Superior temporal gyrus (tissue), 1 donor: ENCODE results near the gene PODXL.

ENCODE experiments used
- DNase-seq: peaks from one replicate; pipeline ENCODE4 v3.0.0-alpha.2; 2016; ENCODE audit errors: extremely low spot score

Gene PODXL

GRCh38 chr7:131556053-131556908, at the start of gene PODXL:
PODXL (minus strand) TSS chr7:131556628; CDS start chr7:131556359, 269 bp downstream.
- peak; percentile 35 for DNase-seq

DNA sequence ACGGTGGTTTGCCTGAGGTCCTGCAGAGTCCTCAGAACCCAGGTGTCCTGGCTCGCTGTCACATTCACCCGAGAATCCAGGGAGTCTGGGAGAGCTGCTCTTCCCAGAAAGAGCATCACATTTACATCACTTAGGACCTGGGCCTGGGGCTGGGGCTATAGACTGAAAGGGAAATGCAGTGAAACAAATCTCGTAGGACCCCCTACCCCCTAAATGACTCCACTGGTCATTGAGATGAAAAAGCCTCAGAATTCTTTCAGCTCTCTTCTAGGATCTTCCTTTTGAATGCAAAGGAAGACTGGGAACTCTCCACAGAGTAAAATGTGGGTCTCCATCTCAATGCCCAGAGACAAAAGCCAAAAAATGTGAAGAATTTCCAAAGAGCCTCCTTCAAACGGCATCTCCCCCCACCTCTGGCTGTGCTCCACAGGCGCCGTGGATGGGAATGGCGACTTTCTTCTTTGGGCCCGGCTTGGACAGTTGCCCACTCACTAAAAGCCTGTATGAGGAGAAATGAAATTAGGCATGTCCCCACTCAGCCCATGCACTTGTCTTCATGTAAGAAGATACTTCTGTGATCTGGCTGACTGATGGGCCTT, 49.0 kb upstream of the PODXL start:
- no peak for DNase-seq

GRCh38 chr7:131604841-131605279, 48.4 kb upstream of the PODXL start:
- DNase-seq = no peak

GRCh38 chr7:131603932-131604331, 47.5 kb upstream of the PODXL start:
- DNase-seq = no peak

- no peak for DNase-seq
Observed at GRCh38 chr7:131602994-131603372, 46.6 kb upstream of the PODXL start.

GRCh38 chr7:131602304-131602993, 46.0 kb upstream of the PODXL start:
- no peak for DNase-seq

GRCh38 chr7:131600085-131600881, 43.9 kb upstream of the PODXL start:
- no peak for DNase-seq

- no peak for DNase-seq
Observed at GRCh38 chr7:131596785-131597184, 40.4 kb upstream of the PODXL start.

DNA sequence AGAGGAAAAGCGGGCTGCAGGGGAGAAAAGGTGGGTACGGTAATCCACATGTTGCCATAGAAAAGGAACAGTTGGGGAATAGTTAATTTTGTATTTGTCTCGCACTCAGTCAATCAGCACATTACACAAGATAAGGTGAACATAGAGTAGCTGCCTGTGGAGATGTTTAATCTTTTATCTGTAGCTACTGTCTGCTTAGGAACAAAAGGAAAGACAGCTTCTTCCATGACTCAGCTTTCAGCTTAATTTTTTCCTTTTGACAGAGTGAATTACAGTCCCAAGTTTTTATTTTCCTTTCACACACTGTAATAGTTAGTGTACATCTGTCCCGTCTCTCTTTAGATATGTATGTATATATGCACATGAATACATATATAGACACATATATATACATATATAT, 39.3 kb upstream of the PODXL start:
- DNase-seq = no peak

GRCh38 chr7:131591687-131592319, 35.4 kb upstream of the PODXL start:
- no peak for DNase-seq

GRCh38 chr7:131587315-131587923, 31.0 kb upstream of the PODXL start:
- no peak for DNase-seq

GRCh38 chr7:131586759-131587158, 30.3 kb upstream of the PODXL start:
- DNase-seq = no peak

- no peak for DNase-seq
Observed at GRCh38 chr7:131586259-131586658, 29.8 kb upstream of the PODXL start.

DNA sequence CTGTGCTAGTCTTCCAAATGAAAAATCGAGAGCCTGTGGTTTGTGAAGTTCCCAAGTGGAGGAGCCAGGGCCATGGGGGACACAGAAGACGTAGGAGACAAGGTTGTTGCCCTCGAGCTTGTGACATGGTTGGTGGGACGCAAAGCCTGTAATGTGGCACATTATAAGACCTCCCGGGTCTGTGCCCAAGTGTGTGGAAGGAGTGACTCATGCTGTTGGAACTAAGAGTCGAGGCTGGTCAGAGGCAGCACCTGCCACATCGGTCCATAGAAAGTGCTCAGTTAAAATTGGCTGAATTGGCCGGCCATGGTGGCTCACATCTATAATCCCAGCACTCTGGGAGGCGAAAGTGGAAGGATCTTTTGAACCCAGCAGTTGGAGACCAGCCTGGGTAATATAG, 27.0 kb upstream of the PODXL start:
- no peak for DNase-seq

- no peak for DNase-seq
Observed at GRCh38 chr7:131581241-131582051, 25.0 kb upstream of the PODXL start.

DNA sequence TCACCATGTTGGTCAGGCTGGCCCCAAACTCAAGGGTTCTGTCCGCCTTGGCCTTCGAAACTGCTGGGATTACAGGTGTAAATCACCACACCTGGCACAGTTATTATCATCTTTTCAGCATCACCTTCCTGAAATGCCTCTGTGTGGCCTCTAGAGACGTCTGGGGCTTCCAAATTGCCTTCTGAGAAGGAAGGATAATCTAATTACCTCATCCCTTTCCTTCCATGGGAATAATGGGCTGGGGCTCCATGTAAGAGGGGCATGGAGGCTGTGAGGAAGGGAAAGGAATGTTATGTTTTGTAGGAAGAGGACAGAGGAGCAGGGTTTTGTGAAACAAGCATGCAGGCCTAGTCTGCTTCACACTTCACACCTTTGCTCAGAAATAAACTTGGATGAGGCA, 22.2 kb upstream of the PODXL start:
- DNase-seq = no peak

- DNase-seq = no peak
Observed at GRCh38 chr7:131574741-131575140, 18.3 kb upstream of the PODXL start.

DNA sequence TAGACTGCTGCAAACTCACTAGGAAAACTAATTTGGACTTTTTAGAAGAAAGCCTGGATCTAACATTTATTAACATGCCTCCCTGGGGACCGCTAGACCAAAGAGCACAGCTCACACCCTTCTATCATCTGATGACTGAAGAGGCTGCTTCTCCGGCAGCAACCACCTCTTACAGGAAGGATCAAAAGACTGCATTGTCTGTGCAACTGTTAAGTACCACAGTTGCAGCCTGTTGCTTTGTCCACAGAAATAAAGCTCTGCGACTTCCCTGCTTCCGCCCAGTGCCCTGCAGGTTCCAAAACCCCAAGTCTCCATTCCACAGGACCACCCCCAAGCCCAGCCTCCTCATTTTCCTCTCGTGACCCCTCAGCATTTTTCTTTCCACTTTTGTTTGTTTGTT, 14.0 kb upstream of the PODXL start:
- no peak for DNase-seq

DNA sequence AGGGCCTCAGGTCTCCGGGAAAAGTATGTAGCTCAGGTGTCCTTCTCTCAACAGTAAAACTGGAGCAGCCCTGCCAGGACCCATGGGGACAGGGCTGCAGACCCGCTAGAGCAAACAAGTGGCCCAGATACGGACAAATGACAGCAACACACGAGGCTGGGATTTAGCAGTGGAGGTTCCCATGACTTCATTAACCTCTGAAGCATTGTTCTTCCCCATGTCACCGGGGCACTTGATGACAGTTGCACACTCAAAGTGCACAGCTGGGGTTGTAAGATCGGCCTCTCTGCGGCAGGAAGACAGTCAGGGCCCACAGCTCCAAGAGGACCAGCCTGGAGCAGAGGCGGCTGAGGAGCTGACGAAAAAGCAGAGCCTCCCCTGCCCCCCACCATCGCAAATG, 12.5 kb upstream of the PODXL start:
- DNase-seq = no peak

DNA sequence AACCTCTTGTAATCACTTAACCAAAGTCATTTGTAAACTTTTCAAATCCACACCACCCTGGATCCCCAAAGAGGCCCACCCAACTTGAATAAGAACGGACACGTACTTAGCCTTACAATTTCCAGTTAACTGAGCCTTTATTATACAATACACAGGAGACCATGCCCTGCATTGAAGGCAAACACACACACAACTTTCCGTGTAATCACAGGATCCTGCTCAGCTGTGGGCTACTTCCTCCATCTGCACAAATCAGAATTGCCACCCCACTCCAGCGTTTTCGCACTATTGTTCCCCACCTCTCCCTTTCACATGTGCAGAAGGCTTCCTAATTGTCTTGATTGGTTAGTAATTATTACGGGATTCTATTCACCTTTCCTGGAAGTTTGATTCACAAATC, 12.1 kb upstream of the PODXL start:
- DNase-seq = no peak
